Measurements from ENCODE around the gene RDM1. TPM values are rescaled to one million over a fixed set of nuclear protein-coding genes. Genes with fewer than 3 reads are reported as not detected.

The RDM1 gene
- total and polyA plus RNA-seq, 2 experiments from 2014 or later: 3.9 to 8.8 TPM

DNA sequence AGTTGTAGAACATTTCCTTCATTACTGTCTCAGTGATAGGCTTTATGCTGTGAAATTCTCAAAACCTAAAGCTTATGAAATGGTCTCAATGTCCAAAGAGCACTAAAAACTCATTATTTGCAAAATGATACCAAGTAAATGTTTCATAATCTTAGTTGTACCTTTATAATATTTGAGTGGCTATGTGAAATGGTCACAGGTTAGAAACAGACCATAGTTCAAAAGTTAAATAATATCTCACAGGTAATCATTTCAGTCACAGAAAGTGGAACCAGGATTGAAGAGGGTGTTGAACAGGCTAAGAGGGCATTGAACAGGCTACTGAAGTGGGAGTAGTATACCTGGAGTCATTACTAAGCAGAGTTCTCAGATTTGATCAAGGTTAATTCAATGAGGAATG is 2.9 kb downstream of the RDM1 start:
- H3K79me2 ChIP-seq (replicated peaks; ENCODE audit: insufficient read depth): no peaks in the 10 kb centered on the region
- Mint-ChIP-seq H3K9me3 (no peaks in the 10 kb centered on the region), H3K27ac (no peak overlapping the region), H3K27me3 (ENCODE audit: insufficient read depth, low read depth, poor library complexity) (peaks cover 5% of the 10 kb centered on the region), H3K4me1 (peaks cover 28% of the 10 kb centered on the region), H3K4me3 (no peak overlapping the region), H3K36me3 (ENCODE audit: low read depth) (peaks cover 11% of the 10 kb centered on the region; the same call in 2 of the 3 replicates)
- H3K4me3 ChIP-seq: no peak overlapping the region
- no peaks in the 10 kb centered on the region for H3K36me3 ChIP-seq (ENCODE audit: insufficient read depth)
- H4K20me1 ChIP-seq (replicated peaks; ENCODE audit: insufficient read depth): no peaks in the 10 kb centered on the region
- H3K9me2 ChIP-seq (ENCODE audit: insufficient read depth): no peaks in the 10 kb centered on the region
- DNase-seq (ENCODE audit: low spot score): no peak
- no peak overlapping the region for H3K4me2 ChIP-seq
- no peaks in the 10 kb centered on the region for H3F3A ChIP-seq (replicated peaks; ENCODE audit: low read depth)
- H3K4me1 ChIP-seq (ENCODE audit: insufficient read depth): peaks cover 12% of the 10 kb centered on the region
- TF ChIP-seq ZNF114 (CRISPR knock-in tag; IDR thresholded peaks at IDR 0.05): no peak
- peaks cover 4% of the 10 kb centered on the region; the same call in 1 of the 2 replicates for H3K27me3 ChIP-seq (ENCODE audit: insufficient read depth)
- no peak for ATAC-seq
- H2AFZ ChIP-seq: no peak overlapping the region
- H3K27ac ChIP-seq (ENCODE audit: low read depth): no peak overlapping the region

DNA sequence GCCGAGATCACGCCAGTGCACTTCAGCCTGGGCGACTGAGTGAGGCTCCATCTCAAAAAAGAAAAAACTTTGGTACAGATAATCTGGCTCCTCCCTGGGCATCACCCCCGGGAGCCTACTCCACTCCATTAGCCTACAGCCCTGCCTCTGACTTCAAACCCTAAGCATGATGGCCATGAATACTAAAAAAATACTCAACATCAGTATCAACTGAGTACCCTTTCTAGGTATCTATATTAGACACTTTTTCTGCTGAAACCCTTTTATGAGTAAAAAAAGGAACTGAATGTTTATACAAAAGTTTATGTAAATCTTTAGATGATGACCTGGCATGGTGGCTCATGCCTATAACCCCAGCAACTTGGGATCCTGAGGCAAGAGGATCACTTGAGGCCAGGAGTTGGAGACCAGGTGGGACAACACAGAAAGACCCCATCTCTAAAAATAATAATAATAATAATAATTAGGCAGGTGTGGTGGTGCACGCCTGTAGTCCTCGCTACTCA is 6.9 kb downstream of the RDM1 start:
- H3K4me2 ChIP-seq: no peak overlapping the region
- no peak for ATAC-seq
- no peaks in the 10 kb centered on the region for H3F3A ChIP-seq (replicated peaks; ENCODE audit: low read depth)
- H3K36me3 ChIP-seq (ENCODE audit: insufficient read depth): no peaks in the 10 kb centered on the region
- H3K9me3 Mint-ChIP-seq: no peaks in the 10 kb centered on the region
- peaks cover 11% of the 10 kb centered on the region; the same call in 2 of the 3 replicates for H3K36me3 Mint-ChIP-seq (ENCODE audit: low read depth)
- no peak overlapping the region for H2AFZ ChIP-seq
- H3K4me3 ChIP-seq: no peak overlapping the region
- H3K27ac ChIP-seq (ENCODE audit: low read depth): no peak overlapping the region
- no peaks in the 10 kb centered on the region for H3K79me2 ChIP-seq (replicated peaks; ENCODE audit: insufficient read depth)
- no peaks in the 10 kb centered on the region for H3K27me3 Mint-ChIP-seq (ENCODE audit: insufficient read depth, low read depth, poor library complexity)
- no peaks in the 10 kb centered on the region for H3K4me1 ChIP-seq (ENCODE audit: insufficient read depth)
- H3K27me3 ChIP-seq (ENCODE audit: insufficient read depth): no peaks in the 10 kb centered on the region
- H4K20me1 ChIP-seq (replicated peaks; ENCODE audit: insufficient read depth): no peaks in the 10 kb centered on the region; the same call in 1 of the 2 replicates
- H3K9me2 ChIP-seq (ENCODE audit: insufficient read depth): no peaks in the 10 kb centered on the region
- DNase-seq (ENCODE audit: low spot score): no peak
- H3K4me1 Mint-ChIP-seq: peaks cover 3% of the 10 kb centered on the region; the same call in 1 of the 3 replicates
- no peak overlapping the region for H3K4me3 Mint-ChIP-seq
- no peak overlapping the region for H3K27ac Mint-ChIP-seq
- TF ChIP-seq STAT1 (IDR thresholded peaks at IDR 0.05; ENCODE audit: unreplicated experiment) (no peak), CREB1 (CRISPR knock-in tag; IDR thresholded peaks at IDR 0.05; ENCODE audit: low read depth) (no peak), POLR2AphosphoS5 (IDR thresholded peaks at IDR 0.05; ENCODE audit: low read depth) (no peak), JUNB (IDR thresholded peaks at IDR 0.05; ENCODE audit: unreplicated experiment) (no peak), ZNF331 (CRISPR knock-in tag; IDR thresholded peaks at IDR 0.05; ENCODE audit: low read depth) (no peak), ZNF114 (CRISPR knock-in tag; IDR thresholded peaks at IDR 0.05) (no peak), EZH2phosphoT487 (IDR thresholded peaks at IDR 0.05; ENCODE audit: unreplicated experiment) (no peak), EZH2 (IDR thresholded peaks at IDR 0.05; ENCODE audit: low read depth, unreplicated experiment) (no peak)
- TF ChIP-seq, protein P1, sequence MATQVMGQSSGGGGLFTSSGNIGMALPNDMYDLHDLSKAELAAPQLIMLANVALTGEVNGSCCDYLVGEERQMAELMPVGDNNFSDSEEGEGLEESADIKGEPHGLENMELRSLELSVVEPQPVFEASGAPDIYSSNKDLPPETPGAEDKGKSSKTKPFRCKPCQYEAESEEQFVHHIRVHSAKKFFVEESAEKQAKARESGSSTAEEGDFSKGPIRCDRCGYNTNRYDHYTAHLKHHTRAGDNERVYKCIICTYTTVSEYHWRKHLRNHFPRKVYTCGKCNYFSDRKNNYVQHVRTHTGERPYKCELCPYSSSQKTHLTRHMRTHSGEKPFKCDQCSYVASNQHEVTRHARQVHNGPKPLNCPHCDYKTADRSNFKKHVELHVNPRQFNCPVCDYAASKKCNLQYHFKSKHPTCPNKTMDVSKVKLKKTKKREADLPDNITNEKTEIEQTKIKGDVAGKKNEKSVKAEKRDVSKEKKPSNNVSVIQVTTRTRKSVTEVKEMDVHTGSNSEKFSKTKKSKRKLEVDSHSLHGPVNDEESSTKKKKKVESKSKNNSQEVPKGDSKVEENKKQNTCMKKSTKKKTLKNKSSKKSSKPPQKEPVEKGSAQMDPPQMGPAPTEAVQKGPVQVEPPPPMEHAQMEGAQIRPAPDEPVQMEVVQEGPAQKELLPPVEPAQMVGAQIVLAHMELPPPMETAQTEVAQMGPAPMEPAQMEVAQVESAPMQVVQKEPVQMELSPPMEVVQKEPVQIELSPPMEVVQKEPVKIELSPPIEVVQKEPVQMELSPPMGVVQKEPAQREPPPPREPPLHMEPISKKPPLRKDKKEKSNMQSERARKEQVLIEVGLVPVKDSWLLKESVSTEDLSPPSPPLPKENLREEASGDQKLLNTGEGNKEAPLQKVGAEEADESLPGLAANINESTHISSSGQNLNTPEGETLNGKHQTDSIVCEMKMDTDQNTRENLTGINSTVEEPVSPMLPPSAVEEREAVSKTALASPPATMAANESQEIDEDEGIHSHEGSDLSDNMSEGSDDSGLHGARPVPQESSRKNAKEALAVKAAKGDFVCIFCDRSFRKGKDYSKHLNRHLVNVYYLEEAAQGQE (IDR thresholded peaks at IDR 0.05; ENCODE audit: unreplicated experiment): no peak
- TF ChIP-seq, protein P2, sequence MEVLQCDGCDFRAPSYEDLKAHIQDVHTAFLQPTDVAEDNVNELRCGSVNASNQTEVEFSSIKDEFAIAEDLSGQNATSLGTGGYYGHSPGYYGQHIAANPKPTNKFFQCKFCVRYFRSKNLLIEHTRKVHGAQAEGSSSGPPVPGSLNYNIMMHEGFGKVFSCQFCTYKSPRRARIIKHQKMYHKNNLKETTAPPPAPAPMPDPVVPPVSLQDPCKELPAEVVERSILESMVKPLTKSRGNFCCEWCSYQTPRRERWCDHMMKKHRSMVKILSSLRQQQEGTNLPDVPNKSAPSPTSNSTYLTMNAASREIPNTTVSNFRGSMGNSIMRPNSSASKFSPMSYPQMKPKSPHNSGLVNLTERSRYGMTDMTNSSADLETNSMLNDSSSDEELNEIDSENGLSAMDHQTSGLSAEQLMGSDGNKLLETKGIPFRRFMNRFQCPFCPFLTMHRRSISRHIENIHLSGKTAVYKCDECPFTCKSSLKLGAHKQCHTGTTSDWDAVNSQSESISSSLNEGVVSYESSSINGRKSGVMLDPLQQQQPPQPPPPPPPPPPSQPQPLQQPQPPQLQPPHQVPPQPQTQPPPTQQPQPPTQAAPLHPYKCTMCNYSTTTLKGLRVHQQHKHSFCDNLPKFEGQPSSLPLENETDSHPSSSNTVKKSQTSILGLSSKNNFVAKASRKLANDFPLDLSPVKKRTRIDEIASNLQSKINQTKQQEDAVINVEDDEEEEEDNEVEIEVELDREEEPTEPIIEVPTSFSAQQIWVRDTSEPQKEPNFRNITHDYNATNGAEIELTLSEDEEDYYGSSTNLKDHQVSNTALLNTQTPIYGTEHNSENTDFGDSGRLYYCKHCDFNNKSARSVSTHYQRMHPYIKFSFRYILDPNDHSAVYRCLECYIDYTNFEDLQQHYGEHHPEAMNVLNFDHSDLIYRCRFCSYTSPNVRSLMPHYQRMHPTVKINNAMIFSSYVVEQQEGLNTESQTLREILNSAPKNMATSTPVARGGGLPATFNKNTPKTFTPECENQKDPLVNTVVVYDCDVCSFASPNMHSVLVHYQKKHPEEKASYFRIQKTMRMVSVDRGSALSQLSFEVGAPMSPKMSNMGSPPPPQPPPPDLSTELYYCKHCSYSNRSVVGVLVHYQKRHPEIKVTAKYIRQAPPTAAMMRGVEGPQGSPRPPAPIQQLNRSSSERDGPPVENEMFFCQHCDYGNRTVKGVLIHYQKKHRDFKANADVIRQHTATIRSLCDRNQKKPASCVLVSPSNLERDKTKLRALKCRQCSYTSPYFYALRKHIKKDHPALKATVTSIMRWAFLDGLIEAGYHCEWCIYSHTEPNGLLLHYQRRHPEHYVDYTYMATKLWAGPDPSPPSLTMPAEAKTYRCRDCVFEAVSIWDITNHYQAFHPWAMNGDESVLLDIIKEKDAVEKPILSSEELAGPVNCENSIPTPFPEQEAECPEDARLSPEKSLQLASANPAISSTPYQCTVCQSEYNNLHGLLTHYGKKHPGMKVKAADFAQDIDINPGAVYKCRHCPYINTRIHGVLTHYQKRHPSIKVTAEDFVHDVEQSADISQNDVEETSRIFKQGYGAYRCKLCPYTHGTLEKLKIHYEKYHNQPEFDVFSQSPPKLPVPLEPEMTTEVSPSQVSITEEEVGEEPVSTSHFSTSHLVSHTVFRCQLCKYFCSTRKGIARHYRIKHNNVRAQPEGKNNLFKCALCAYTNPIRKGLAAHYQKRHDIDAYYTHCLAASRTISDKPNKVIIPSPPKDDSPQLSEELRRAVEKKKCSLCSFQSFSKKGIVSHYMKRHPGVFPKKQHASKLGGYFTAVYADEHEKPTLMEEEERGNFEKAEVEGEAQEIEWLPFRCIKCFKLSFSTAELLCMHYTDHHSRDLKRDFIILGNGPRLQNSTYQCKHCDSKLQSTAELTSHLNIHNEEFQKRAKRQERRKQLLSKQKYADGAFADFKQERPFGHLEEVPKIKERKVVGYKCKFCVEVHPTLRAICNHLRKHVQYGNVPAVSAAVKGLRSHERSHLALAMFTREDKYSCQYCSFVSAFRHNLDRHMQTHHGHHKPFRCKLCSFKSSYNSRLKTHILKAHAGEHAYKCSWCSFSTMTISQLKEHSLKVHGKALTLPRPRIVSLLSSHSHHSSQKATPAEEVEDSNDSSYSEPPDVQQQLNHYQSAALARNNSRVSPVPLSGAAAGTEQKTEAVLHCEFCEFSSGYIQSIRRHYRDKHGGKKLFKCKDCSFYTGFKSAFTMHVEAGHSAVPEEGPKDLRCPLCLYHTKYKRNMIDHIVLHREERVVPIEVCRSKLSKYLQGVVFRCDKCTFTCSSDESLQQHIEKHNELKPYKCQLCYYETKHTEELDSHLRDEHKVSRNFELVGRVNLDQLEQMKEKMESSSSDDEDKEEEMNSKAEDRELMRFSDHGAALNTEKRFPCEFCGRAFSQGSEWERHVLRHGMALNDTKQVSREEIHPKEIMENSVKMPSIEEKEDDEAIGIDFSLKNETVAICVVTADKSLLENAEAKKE (CRISPR knock-in tag; IDR thresholded peaks at IDR 0.05): no peak
- TF ChIP-seq, protein P3, sequence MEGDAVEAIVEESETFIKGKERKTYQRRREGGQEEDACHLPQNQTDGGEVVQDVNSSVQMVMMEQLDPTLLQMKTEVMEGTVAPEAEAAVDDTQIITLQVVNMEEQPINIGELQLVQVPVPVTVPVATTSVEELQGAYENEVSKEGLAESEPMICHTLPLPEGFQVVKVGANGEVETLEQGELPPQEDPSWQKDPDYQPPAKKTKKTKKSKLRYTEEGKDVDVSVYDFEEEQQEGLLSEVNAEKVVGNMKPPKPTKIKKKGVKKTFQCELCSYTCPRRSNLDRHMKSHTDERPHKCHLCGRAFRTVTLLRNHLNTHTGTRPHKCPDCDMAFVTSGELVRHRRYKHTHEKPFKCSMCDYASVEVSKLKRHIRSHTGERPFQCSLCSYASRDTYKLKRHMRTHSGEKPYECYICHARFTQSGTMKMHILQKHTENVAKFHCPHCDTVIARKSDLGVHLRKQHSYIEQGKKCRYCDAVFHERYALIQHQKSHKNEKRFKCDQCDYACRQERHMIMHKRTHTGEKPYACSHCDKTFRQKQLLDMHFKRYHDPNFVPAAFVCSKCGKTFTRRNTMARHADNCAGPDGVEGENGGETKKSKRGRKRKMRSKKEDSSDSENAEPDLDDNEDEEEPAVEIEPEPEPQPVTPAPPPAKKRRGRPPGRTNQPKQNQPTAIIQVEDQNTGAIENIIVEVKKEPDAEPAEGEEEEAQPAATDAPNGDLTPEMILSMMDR (conservative IDR thresholded peaks at IDR 0.05; ENCODE audit: low read depth in 2 of 2): no peak
